Measurements from ENCODE around the gene NFX1. TPM values are rescaled to one million over a fixed set of nuclear protein-coding genes. Genes with fewer than 3 reads are reported as not detected.

The NFX1 gene
- total and polyA plus RNA-seq, 2 donors (not counting 1 experiment from before 2014, with no cell fraction given), result 67.6 to 76.3 TPM

DNA sequence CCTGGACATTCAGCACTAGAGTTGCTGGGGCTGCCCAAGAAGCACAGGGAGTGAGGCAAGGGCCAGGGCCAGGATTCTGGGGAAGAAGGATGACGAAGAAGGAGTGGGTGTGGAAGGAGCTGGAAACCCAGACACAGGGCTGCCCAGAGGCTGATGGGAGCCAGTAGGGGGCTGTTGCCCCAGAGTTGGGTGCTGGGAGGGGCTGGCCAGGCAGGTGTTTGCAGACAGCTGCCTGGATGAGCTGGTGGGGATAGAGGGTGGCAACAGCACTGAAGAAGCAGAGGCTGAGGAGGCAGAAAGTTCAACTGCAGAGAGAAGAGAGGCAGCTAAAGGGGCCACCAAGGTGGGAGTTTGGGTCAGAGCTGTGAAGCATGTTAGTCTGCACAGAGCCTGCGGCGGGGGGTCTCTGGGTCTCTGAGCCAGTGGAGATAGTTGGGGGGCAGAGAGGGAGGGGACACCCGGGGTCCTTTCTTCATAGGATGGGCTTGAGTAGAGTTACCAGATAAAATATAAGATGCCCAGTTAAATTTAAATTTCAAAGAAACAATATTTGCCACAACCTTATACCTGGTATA lies 114.6 kb downstream of the NFX1 start:
- Histone ChIP-seq H4K20me1 (ENCODE audit: control insufficient read depth, insufficient read depth, low read length, poor library complexity, severe bottlenecking) (no peaks in the 10 kb centered on the region), H3K27me3 (replicated peaks in 1 of 4; ENCODE audit: control extremely low read depth in 1 of 4, control insufficient read depth in 3 of 4, insufficient read depth in 4 of 4, low read length in 3 of 4) (no peaks in the 10 kb centered on the region), H3K9ac (ENCODE audit: low read length) (no peak overlapping the region), H3K27ac (ENCODE audit: low read length in 2 of 2) (no peak overlapping the region), H2AFZ (ENCODE audit: insufficient read depth, low read depth, low read length, poor library complexity, severe bottlenecking) (no peak overlapping the region), H3K79me2 (ENCODE audit: control insufficient read depth, insufficient read depth, low read length) (no peaks in the 10 kb centered on the region), H3K36me3 (replicated peaks in 1 of 2; ENCODE audit: control extremely low read depth in 1 of 2, control insufficient read depth in 1 of 2, extremely low read depth in 1 of 2, insufficient read depth in 2 of 2, low read length in 1 of 2) (no peaks in the 10 kb centered on the region), H3K9me3 (ENCODE audit: control extremely low read depth in 1 of 3, control insufficient read depth in 2 of 3, insufficient read depth in 1 of 3, low read length in 2 of 3) (no peaks in the 10 kb centered on the region), H3K4me1 (ENCODE audit: control insufficient read depth in 2 of 2, insufficient read depth in 2 of 2, low read length in 2 of 2) (no peaks in the 10 kb centered on the region), H3K4me2 (replicated peaks; ENCODE audit: low read depth, low read length, poor library complexity, severe bottlenecking) (no peak overlapping the region), H3K4me3 (ENCODE audit: control extremely low read depth in 1 of 5, extremely low read depth in 1 of 5, insufficient read depth in 1 of 5, low read depth in 2 of 5, low read length in 4 of 5) (no peak overlapping the region)
- CTCF ChIA-PET, result interaction anchor here (2.4 kb wide), 1 partner anchor 62 kb away, joined by 24 read pairs; no protein-coding TSS in a partner anchor
- no peak overlapping the region for H3K27ac Mint-ChIP-seq
- ATAC-seq (ENCODE audit: low read depth), result no peak
- H3K4me1 Mint-ChIP-seq, result no peaks in the 10 kb centered on the region
- H3K27me3 Mint-ChIP-seq, result peaks cover 6% of the 10 kb centered on the region
- no peaks in the 10 kb centered on the region for H3K9me3 Mint-ChIP-seq (ENCODE audit: insufficient read depth)
- DNase-seq, result no peak
- POLR2A ChIA-PET, result no interaction called here
- no peak for TF ChIP-seq EZH2 (IDR thresholded peaks at IDR 0.05; ENCODE audit: borderline replicate concordance, insufficient read depth, low read depth, low read length, poor library complexity, severe bottlenecking)
- no peak for TF ChIP-seq CTCF (IDR thresholded peaks at IDR 0.05)
- H3K4me3 Mint-ChIP-seq, result no peak overlapping the region
- WGBS (ENCODE audit: insufficient coverage), result 93% methylated on average over 2 of the region's 4 CpGs
- intact Hi-C loops (cut with micrococcal nuclease), result loop anchor here (10.0 kb wide), 1 partner anchor 90 kb away; no protein-coding TSS in a partner anchor

GRCh38 chr9:33407061-33407460 lies 116.7 kb downstream of the NFX1 start:
- Histone ChIP-seq H3K79me2 (ENCODE audit: control insufficient read depth, insufficient read depth, low read length) (no peaks in the 10 kb centered on the region), H3K9ac (ENCODE audit: low read length) (no peak overlapping the region), H3K36me3 (replicated peaks in 1 of 2; ENCODE audit: control extremely low read depth in 1 of 2, control insufficient read depth in 1 of 2, extremely low read depth in 1 of 2, insufficient read depth in 2 of 2, low read length in 1 of 2) (no peaks in the 10 kb centered on the region), H3K27ac (ENCODE audit: low read length in 2 of 2) (no peak overlapping the region), H4K20me1 (ENCODE audit: control insufficient read depth, insufficient read depth, low read length, poor library complexity, severe bottlenecking) (no peaks in the 10 kb centered on the region), H3K27me3 (replicated peaks in 1 of 4; ENCODE audit: control extremely low read depth in 1 of 4, control insufficient read depth in 3 of 4, insufficient read depth in 4 of 4, low read length in 3 of 4) (no peaks in the 10 kb centered on the region), H2AFZ (ENCODE audit: insufficient read depth, low read depth, low read length, poor library complexity, severe bottlenecking) (no peak overlapping the region), H3K4me2 (replicated peaks; ENCODE audit: low read depth, low read length, poor library complexity, severe bottlenecking) (no peak overlapping the region), H3K4me3 (ENCODE audit: control extremely low read depth in 1 of 5, extremely low read depth in 1 of 5, insufficient read depth in 1 of 5, low read depth in 2 of 5, low read length in 4 of 5) (no peak overlapping the region), H3K9me3 (ENCODE audit: control extremely low read depth in 1 of 3, control insufficient read depth in 2 of 3, insufficient read depth in 1 of 3, low read length in 2 of 3) (no peaks in the 10 kb centered on the region), H3K4me1 (ENCODE audit: control insufficient read depth in 2 of 2, insufficient read depth in 2 of 2, low read length in 2 of 2) (no peaks in the 10 kb centered on the region)
- no peaks in the 10 kb centered on the region for H3K9me3 Mint-ChIP-seq (ENCODE audit: insufficient read depth)
- H3K27ac Mint-ChIP-seq, result no peak overlapping the region
- ChIA-PET CTCF (interaction anchor here (0.9 kb wide), 1 partner anchor 60 kb away, joined by 3 read pairs; no protein-coding TSS in a partner anchor), POLR2A (no interaction called here)
- no peaks in the 10 kb centered on the region for H3K4me1 Mint-ChIP-seq
- ATAC-seq (ENCODE audit: low read depth) (no peak), DNase-seq (no peak)
- peaks cover 3% of the 10 kb centered on the region for H3K27me3 Mint-ChIP-seq
- WGBS (ENCODE audit: insufficient coverage), result 100% methylated on average over 1 of the region's 3 CpGs
- H3K4me3 Mint-ChIP-seq, result no peak overlapping the region
- intact Hi-C loops (cut with micrococcal nuclease), result loop anchor here (10.0 kb wide), 1 partner anchor 88 kb away; no protein-coding TSS in a partner anchor
- TF ChIP-seq CTCF (IDR thresholded peaks at IDR 0.05) (no peak), EZH2 (IDR thresholded peaks at IDR 0.05; ENCODE audit: borderline replicate concordance, insufficient read depth, low read depth, low read length, poor library complexity, severe bottlenecking) (no peak)
